GM18868 (cell line): ENCODE results near the gene MFSD2A.
A peak's percentile ranks its signal among the peaks of the same experiment; 100 is the strongest.
"Not testable (repeated sequence)": the region's sequence is repeated elsewhere in the genome, so short reads cannot be mapped to it uniquely, and the experiment has no call there.

Experiments
- ATAC-seq: cut with Tn5 transposase; IDR thresholded peaks from one replicate; pipeline ENCODE4 v1.9.1; 2021; ENCODE audit warnings: mild to moderate bottlenecking, moderate library complexity; ENCODE audit not compliant: unreplicated experiment

Gene MFSD2A

DNA sequence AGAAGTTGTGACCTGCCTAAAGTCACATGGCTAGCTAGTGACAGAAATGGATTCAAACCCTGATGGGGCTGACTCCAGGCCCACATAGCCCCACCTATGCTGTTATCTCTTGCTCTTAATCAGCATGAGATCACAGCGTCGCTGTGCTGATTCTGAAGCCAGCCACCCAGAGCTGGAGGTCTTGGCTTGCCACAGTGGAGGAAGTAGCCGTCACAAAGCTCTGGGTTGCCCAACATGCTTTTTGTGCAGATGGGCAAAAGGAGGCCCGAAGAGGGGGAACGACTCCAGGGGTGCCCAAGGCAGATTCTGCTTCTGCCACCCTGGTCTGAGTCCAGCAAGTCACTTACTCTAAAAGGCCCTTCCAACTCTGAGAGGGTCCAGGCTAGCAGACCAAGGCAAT is 14.7 kb upstream of the MFSD2A start:
- no peak for ATAC-seq

GRCh38 chr1:39940980-39941871 is 13.7 kb upstream of the MFSD2A start:
- ATAC-seq, result no peak

- ATAC-seq, result no peak
These were observed 11.3 kb upstream of the MFSD2A start for GRCh38 chr1:39943471-39944290.

GRCh38 chr1:39944410-39945112 is 10.4 kb upstream of the MFSD2A start:
- ATAC-seq, result no peak

DNA sequence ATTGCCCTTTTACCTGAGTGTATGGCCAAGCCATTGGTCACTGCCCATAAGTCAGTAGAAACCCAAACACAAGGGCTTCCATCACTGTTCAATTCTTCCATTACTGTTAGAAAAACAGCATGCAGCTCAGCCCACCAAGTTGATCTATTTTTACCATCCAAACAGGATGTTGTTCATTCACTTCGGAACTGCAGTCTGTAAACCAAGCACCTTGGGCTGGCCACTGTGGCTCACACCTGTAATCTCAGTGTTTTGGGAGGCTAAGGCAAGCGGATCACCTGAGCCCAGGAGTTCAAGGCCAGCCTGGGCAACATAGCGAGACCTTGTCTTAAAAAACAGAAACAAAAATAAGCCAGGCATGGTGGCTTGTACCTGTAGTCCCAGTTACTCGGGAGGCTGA is 8.7 kb upstream of the MFSD2A start:
- no peak for ATAC-seq

DNA sequence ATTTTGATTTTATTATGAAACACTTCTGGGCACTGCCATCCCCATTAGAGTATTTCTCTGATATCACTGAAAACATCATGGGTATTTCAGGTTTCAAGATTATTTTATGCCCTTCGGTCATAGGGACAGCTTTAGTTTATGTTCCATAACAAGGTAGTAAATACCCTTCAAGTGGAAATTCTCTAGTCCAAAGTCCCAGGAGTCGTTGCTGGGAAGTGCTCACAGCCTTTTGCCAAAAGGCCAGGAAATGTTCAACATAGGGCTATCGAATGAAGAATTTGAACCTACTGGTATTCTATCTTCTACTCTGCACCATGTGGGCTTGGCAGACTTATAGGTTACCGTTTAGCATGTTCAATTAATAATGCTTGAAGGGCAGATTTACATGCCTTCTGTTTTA is 7.7 kb upstream of the MFSD2A start:
- ATAC-seq, result no peak

DNA sequence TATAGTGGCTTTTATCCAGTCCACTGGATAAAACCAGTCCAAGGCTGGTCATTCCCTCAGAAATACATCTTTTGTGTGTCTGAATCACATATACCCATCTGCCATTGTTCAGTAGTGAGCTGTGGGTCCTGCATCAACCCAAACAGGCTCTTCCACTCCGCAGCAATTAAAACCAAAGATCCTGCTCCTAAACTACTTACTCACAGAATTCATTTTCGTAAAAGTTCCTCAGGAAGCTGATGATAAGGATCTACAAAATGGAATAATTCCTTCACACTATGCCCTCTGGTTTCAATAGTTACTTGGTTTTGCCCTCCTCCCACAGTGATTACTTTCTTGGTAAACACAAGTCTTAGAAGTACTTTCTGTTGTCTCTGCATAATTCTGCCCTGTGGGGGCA is 5.1 kb upstream of the MFSD2A start:
- no peak for ATAC-seq

DNA sequence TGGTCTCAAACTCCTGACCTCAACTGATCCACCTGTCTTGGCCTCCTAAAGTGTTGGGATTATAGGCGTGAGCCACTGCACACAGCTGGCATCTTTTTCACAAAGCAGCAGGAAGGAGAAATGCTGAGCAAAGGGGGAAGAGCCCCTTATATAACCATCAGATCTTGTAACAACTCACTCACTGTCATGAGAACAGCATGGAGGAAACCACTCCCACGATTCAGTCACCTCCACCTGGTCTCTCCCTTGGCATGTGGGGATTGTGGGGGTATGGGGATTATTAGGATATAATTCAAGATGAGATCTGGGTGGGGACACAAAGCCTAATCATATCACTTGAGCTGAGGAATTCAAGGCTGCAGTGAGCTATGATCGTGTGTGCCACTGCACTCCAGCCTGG is 3.0 kb upstream of the MFSD2A start:
- ATAC-seq, result no peak

DNA sequence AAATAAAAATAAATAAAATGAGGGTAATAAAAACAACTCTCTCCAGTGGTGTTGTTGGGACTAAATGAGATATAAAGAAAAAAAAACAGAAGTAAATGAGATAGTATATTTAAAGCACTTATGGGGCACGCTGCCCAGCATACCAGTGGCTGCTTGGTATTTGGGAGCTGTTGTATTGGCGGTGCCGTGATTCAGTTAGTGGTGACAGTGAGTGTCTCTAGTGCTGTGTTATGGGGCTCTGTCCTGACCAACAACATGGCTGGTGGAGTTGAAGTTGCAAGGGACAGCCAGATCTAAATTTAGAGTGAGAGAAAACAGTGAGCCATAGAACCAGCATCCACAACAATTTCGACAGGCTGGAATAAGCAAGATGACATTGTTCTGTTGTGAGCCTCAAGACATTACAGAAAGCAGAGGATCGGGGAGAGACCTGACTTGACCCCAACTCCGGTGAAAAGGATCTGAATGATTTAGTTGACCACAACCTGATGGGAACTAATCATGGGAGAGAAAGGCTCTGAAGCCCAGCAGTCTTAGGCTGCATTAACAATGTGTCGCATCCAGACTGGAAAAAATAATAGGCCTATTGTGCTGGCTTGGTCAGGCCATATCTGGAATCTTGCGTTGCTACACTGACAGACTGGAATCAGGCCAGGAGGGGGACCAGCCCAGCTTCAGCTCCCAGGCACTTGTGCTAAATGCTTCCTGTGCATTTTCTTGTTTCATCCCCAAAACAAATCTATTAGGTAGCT is 2.4 kb upstream of the MFSD2A start:
- ATAC-seq, result no peak

DNA sequence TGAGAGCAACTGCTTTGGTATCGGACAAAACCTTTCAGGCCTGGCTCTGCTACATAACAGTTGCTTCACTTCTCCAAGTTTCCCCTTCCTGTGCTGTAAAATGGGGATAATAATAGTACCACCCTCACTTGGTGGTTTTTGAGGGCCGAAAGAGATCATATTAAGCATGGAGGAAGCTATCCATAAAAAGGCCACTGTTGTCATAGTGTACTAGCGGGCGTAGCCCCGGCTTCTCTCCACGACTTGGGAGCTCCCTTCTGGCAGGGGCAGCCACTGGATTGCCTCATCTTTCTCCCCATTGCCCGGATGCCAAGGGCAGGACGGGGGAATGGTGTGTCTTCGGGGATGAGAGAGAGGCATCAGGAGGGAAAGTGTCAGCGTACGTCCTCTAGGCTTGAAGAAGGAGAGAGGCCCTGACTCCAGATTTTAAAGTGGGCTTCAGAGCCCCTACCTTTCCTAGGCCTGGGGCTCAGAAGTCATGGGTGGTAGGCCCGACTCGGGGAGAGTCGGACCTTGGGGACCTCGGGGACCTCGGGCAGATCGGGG is 548 bp upstream of the MFSD2A start:
- no peak for ATAC-seq

- peak; percentile 36 for ATAC-seq
These were observed 898 bp downstream of the MFSD2A start for GRCh38 chr1:39955547-39956539.

- no peak for ATAC-seq
These were observed 2.5 kb downstream of the MFSD2A start for GRCh38 chr1:39957299-39958015.

DNA sequence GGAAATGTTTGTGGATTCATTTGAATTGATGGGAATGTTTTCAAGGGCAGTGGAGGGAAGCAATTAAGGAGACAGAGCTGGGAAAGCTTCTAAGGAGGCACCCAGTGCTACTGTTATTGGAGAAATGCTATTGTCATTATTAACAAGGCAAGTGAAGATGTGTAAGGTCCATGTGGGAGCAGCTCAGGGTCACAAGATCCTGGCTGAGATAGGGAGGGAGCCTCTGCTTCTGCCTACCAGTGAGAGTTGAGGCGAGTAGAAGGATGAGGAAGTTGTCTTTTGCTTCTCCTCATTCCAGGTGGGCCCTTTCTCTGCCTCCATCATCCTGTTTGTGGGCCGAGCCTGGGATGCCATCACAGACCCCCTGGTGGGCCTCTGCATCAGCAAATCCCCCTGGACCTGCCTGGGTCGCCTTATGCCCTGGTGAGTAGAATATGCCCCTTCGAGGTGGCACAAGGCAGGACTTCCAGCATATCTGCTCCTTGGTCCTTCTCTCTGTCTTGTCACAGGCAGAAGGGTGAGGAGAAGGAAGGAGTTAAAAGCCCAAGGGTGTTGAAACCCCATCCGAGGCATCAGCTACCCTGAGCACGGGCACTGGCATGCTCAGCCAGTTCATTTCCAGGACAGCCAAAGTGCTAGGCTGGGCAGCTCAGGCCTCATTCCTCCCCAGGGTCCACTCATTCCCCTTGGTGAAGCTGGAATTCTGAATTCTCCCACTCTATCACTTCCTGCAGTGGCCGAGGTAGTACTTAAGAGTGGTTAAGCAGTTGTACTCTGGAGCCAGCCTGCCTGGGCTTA is 3.7 kb downstream of the MFSD2A start:
- no peak for ATAC-seq

- no peak for ATAC-seq
These were observed 4.8 kb downstream of the MFSD2A start for GRCh38 chr1:39959651-39960333.

GRCh38 chr1:39960431-39960958 is 5.5 kb downstream of the MFSD2A start:
- peak; percentile 67 for ATAC-seq

- ATAC-seq, result no peak
These were observed 7.5 kb downstream of the MFSD2A start for GRCh38 chr1:39962450-39962825.

DNA sequence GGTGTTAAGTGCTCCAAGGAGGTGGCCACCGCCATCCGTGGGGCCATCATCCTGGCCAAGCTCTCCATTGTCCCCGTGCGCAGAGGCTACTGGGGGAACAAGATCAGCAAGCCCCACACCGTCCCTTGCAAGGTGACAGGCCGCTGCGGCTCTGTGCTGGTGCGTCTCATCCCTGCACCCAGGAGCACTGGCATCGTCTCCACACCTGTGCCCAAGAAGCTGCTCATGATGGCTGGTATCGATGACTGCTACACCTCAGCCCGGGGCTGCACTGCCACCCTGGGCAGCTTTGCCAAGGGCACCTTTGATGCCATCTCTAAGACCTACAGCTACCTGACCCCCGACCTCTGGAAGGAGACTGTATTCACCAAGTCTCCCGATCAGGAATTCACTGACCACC is 8.0 kb downstream of the MFSD2A start:
- not testable (repeated sequence) for ATAC-seq
